GM18499 (cell line): ENCODE data around the gene ZDHHC1.

ENCODE experiments used
- ATAC-seq: cut with Tn5 transposase; IDR thresholded peaks from one replicate; pipeline ENCODE4 v1.9.1; 2021; ENCODE audit warnings: moderate number of reproducible peaks; ENCODE audit not compliant: insufficient read depth, unreplicated experiment

The ZDHHC1 gene

GRCh38 chr16:67448580-67448979 is 32.3 kb upstream of the ZDHHC1 start:
- no peak for ATAC-seq

- ATAC-seq = no peak
Measured at GRCh38 chr16:67447508-67448076, 31.3 kb upstream of the ZDHHC1 start.

- no peak for ATAC-seq
Measured at GRCh38 chr16:67446968-67447507, 30.8 kb upstream of the ZDHHC1 start.

GRCh38 chr16:67445913-67446907 is 29.9 kb upstream of the ZDHHC1 start:
- ATAC-seq = no peak

GRCh38 chr16:67445441-67445912 is 29.2 kb upstream of the ZDHHC1 start:
- no peak for ATAC-seq

- ATAC-seq = no peak
Measured at GRCh38 chr16:67445126-67445426, 28.8 kb upstream of the ZDHHC1 start.

GRCh38 chr16:67444259-67445125 is 28.2 kb upstream of the ZDHHC1 start:
- ATAC-seq = no peak

GRCh38 chr16:67443265-67443664 is 27.0 kb upstream of the ZDHHC1 start:
- ATAC-seq = no peak

GRCh38 chr16:67442581-67443255 is 26.4 kb upstream of the ZDHHC1 start:
- no peak for ATAC-seq

- no peak for ATAC-seq
Measured at GRCh38 chr16:67441907-67442306, 25.6 kb upstream of the ZDHHC1 start.

GRCh38 chr16:67441271-67441753 is 25.0 kb upstream of the ZDHHC1 start:
- ATAC-seq = no peak

GRCh38 chr16:67438824-67439393 is 22.6 kb upstream of the ZDHHC1 start:
- no peak for ATAC-seq

GRCh38 chr16:67438098-67438791 is 22.0 kb upstream of the ZDHHC1 start:
- ATAC-seq = no peak

GRCh38 chr16:67437513-67437912 is 21.2 kb upstream of the ZDHHC1 start:
- ATAC-seq = no peak

- no peak for ATAC-seq
Measured at GRCh38 chr16:67436640-67437193, 20.4 kb upstream of the ZDHHC1 start.

- no peak for ATAC-seq
Measured at GRCh38 chr16:67435758-67436164, 19.5 kb upstream of the ZDHHC1 start.

- no peak for ATAC-seq
Measured at GRCh38 chr16:67433131-67433719, 16.9 kb upstream of the ZDHHC1 start.

GRCh38 chr16:67432506-67432890 is 16.2 kb upstream of the ZDHHC1 start:
- no peak for ATAC-seq
